HG03442 (cell line): ENCODE data around the gene RBM7.
A peak's percentile ranks its signal among the peaks of the same experiment; 100 is the strongest.

Experiments
- ATAC-seq: cut with Tn5 transposase; IDR thresholded peaks from one replicate; pipeline ENCODE4 v1.9.1; 2021; ENCODE audit warnings: mild to moderate bottlenecking, moderate library complexity; ENCODE audit not compliant: unreplicated experiment

RBM7 gene

GRCh38 chr11:114395736-114396135 is 4.7 kb upstream of the RBM7 start:
- no peak for ATAC-seq

- no peak for ATAC-seq
Observed at GRCh38 chr11:114396916-114397315, 3.5 kb upstream of the RBM7 start.

GRCh38 chr11:114397349-114397982 is 3.0 kb upstream of the RBM7 start:
- no peak for ATAC-seq

DNA sequence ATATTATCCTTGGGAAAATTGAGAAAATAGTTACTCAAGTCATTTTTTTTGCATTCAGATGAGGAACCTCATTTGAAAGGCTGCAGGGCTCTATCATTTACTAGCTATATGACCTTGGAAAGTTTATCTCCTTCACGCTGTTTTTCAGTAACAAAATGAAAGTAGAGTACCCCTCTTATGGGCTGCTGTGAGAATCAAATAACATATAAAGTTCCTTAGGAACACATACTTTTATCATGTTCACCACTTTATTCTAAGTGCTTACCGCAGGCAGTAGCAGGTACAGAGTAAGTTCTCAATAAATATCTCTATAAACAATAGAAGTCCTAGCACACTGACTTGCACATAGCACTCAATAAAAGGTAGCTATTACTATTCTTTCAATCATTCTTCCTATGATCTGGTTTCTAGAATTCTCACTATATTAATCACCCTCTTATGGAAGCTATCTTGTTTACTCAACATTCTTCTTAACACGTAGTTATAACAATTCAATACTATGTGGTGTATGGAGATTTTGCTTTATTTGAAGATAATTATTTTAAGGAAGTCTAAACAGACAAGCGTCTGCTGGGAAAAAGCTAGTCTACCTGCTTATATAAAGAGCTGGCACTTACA is 2.1 kb upstream of the RBM7 start:
- ATAC-seq = no peak

GRCh38 chr11:114399490-114400215 is 813 bp upstream of the RBM7 start:
- peak; percentile 21 for ATAC-seq

DNA sequence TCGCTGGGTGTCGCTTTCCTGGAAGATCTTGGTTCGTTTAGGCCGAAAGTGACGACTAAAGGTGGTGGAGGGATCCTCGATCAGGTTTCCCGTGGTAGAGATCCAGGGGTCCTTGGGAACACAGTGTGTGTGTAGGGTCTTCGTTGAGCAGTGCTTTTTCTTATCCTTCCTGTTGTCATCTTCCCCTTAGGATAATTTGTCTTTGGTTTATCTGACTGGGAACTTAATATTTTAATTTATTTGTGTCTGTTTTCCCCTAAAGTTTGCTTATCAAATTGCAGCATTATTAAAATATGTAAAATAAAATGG is 403 bp downstream of the RBM7 start:
- no peak for ATAC-seq

DNA sequence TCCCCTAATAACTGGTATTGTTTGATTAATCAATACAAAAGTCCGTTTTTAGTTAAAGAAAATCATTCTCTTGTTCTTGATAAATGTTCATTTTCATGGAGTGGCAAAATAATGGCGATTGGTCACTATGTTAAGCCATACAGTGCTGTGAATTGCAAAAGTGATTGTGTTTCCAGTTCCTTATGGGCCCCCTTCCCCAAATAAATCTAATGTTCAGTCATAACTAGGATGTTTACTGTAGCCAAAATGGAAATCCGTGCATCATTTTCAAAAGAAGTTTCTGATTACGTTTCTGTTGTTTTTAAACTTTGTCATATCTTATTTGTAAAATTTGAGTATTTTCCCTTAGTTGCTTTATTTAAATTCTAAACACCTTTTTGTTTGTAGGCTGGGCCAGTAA is 845 bp downstream of the RBM7 start:
- ATAC-seq = no peak

GRCh38 chr11:114412946-114413345 is 12.5 kb downstream of the RBM7 start:
- no peak for ATAC-seq

- ATAC-seq = no peak
Observed at GRCh38 chr11:114413958-114414357, 13.5 kb downstream of the RBM7 start.

- ATAC-seq = no peak
Observed at GRCh38 chr11:114416441-114416961, 16.0 kb downstream of the RBM7 start.

GRCh38 chr11:114426280-114426679 is 25.8 kb downstream of the RBM7 start:
- no peak for ATAC-seq

- ATAC-seq = no peak
Observed at GRCh38 chr11:114430290-114430689, 29.8 kb downstream of the RBM7 start.

- no peak for ATAC-seq
Observed at GRCh38 chr11:114432893-114433292, 32.4 kb downstream of the RBM7 start.

GRCh38 chr11:114433376-114433775 is 32.9 kb downstream of the RBM7 start:
- ATAC-seq = no peak

DNA sequence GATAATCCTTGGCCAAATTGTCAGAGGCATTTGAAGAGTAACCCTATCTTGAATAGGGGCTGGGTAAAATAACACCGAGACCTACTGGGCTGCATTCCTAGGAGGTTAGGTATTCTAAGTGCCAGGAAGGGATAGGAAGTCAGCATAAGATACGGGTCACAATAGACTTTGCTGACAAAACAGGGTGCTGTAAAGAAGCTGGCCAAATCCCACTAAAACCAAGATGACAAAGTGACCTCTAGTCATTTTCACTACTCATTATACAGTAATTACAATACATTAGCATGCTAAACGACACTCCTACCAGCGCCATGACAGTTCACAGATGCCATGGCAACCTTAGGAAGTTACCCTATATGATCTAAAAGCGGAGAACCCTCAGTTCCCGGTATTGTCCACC is 37.8 kb downstream of the RBM7 start:
- ATAC-seq = no peak

GRCh38 chr11:114439229-114440120 is 39.0 kb downstream of the RBM7 start, which contains the start of gene REXO2:
Gene REXO2 (plus strand): TSS chr11:114439467. CDS start chr11:114439529, 62 bp downstream.
- ATAC-seq = peak; percentile 99

DNA sequence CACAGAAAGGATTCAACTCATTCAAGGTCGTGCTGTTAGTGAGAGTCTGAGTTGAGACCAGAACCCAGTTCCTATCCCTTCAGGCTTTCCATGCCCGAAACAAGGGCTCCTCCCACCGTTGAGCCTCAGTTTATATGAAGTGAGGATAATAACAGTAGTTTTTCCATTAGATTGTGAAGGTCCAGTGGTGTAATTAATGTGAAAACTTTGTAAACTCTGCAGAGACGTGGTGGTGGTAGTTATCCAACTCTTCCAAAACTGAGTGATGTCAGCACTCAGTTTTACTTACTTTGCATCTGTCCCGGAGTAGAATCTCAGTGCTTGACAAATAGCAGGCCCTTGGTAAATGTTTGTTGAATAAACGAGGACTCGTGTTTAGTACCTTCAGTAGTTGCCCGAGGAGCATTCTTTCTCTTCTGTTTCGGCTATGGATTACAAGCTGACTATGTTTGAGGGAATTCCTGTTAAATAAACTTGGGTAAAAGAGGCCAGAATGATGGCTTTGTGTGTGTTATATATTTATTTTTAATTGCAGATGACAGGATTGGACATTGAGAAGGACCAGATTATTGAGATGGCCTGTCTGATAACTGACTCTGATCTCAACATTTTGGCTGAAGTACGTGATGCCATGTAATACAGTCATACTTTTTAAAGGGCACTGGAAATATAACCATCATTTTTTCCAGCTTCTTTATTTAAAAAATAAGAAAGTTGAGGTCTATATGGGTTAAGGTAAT is 39.8 kb downstream of the RBM7 start:
- no peak for ATAC-seq

DNA sequence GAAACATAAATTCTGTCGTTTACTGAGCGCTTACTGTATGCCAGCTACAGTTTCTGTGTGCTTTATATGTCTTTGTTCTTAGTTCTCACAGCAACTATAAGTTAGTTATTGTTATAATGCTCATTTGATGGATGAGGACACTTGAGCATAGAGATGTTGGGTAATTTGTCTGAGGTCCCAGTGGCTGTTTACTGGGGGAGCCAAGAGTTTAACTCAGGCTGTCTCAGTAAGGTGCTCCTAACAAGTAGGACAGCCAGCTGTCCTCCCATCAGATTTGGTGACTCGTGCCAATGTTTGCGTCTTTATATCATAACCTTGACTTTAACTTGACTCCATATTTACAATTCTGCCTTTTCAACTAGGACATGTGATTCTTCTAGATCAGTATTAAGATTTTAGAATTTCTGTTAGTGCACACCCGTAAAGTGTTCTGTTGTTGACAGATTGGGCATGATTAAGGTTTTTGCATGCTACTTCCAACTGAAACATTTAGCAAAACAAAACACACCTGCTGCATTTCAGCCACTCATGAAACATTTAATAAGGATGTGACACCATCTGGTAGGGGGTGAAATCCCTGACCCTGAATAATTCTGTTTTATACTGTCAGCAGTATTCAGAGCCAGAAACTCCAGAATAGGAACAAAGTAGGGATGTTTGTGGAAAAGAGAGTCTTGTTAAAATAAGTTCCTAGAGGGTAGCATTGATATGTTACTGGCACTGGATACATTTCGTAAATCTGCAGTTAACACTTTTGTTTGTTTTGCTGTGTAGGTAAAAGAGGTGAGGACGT is 40.7 kb downstream of the RBM7 start:
- ATAC-seq = no peak

DNA sequence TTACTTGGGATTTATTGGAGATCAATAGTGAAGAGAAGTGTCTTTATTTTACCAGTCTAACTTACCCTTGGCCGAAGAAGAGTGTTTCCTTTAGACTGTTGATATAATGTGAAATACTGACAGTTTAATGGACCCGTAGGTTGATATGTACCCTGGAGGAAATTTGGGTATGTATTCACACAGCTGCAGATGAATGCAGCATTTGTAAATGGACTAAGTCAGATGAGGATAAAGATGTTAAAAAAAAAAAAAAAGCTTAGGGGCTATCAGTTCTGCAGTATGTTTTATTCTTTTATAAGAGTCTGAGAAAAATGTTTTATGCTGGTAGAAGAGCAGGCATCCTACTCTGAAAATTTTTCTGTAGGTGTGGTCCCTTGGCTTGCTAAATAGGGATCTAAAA is 41.5 kb downstream of the RBM7 start:
- ATAC-seq = no peak

DNA sequence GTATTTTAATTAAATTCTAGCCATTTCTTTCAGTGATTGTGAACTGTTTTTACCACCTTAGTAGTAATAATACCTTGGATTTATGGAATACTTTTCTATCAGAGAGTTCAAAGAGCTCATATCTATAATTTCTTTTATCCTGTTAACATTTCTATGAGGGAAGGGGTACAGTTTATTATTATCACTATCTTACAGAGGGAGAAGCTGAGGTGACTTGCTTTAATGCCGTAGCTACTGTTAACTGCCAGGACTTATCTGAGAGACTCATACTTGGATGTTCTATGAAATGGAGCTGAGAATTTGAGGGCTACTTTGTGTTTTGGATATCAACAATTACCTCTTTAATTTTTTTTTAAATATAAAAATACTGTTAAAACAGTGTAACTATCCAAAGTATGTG is 42.1 kb downstream of the RBM7 start:
- no peak for ATAC-seq
